Calu3 (cell line): Measurements from ENCODE around the gene CCN5. TPM values are rescaled to one million over a fixed set of nuclear protein-coding genes. Genes with fewer than 3 reads are reported as not detected.

Experiments
- BruUV-seq: library from RNA; stranded (reverse); fragments of 400-500 nt; replicated peaks from 2 replicates; lab custom pipeline; 2021; lab: Mats Ljungman, UMichigan
- CTCF ChIA-PET: fragments of 300-600 bp; sonication (Branson Sonifier 250); formaldehyde crosslinking; loops from one replicate; lab custom pipeline; 2022; ENCODE audit warnings: antibody characterized with exemption; lab: Charles Lee
- DNase-seq: peaks from one replicate; pipeline ENCODE4 v3.0.0; 2022
- H3K27ac Mint-ChIP-seq: one replicate; pipeline ENCODE4 v1.8.0; 2022; ENCODE audit warnings: mixed read lengths; ENCODE audit not compliant: unreplicated experiment
- H3K27me3 Mint-ChIP-seq: one replicate; pipeline ENCODE4 v1.8.0; 2022; ENCODE audit warnings: mixed read lengths; ENCODE audit not compliant: unreplicated experiment
- H3K36me3 Mint-ChIP-seq: one replicate; pipeline ENCODE4 v1.8.0; 2022; ENCODE audit warnings: mild to moderate bottlenecking, moderate library complexity, mixed read lengths; ENCODE audit not compliant: insufficient read depth, unreplicated experiment
- H3K4me1 Mint-ChIP-seq: one replicate; pipeline ENCODE4 v1.8.0; 2022; ENCODE audit warnings: mild to moderate bottlenecking, low read depth, mixed read lengths; ENCODE audit not compliant: unreplicated experiment
- H3K4me3 Mint-ChIP-seq: one replicate; pipeline ENCODE4 v1.8.0; 2022; ENCODE audit warnings: mild to moderate bottlenecking, low read depth, moderate library complexity, mixed read lengths; ENCODE audit not compliant: unreplicated experiment
- H3K9me3 Mint-ChIP-seq: one replicate; pipeline ENCODE4 v1.8.0; 2022; ENCODE audit warnings: low read depth, mixed read lengths; ENCODE audit not compliant: unreplicated experiment
- CTCF ChIP-seq: fragments of 200-600 bp; IDR thresholded peaks from one replicate; pipeline ENCODE4 v1.8.0; 2022; ENCODE audit warnings: antibody characterized with exemption; ENCODE audit not compliant: unreplicated experiment
- intact Hi-C: fragments of 100-400 bp; cut with micrococcal nuclease; formaldehyde crosslinking; loops from one replicate; pipeline ENCODE4 v1.10.0; 2022; ENCODE audit not compliant: unreplicated experiment
- total RNA-seq: library from RNA; stranded (reverse); gene quantifications from 2 replicates; pipeline ENCODE4 v1.2.3, GENCODE V29; 2022

CCN5 gene
- total RNA-seq, 1 experiment from 2014 or later, result 0.94 TPM

- CTCF ChIA-PET, result interaction anchor here (3.0 to 7.8 kb wide), 3 partner anchors 11 to 44 kb away, joined by 7 to 131 read pairs (median 12); partner anchors contain the start of gene CCN5
- H3K27ac Mint-ChIP-seq, result peak overlapping the region; percentile 84
- H3K4me1 Mint-ChIP-seq, result peaks cover 63% of the 10 kb centered on the region
- no TSS peak for BruUV-seq
- DNase-seq, result no peak
- TF ChIP-seq CTCF, result no peak
- no peaks in the 10 kb centered on the region for H3K9me3 Mint-ChIP-seq
- H3K36me3 Mint-ChIP-seq, result peaks cover 12% of the 10 kb centered on the region
- intact Hi-C loops, result no loop called here
- H3K27me3 Mint-ChIP-seq, result no peaks in the 10 kb centered on the region
- H3K4me3 Mint-ChIP-seq, result no peak overlapping the region
Observed at GRCh38 chr20:44727651-44728050, 12.5 kb downstream of the CCN5 start.

- CTCF ChIA-PET, result interaction anchor here (0.6 to 7.8 kb wide), 8 partner anchors 10 to 63 kb away, joined by 3 to 131 read pairs (median 7); partner anchors contain the start of gene CCN5
- Mint-ChIP-seq H3K27me3 (no peaks in the 10 kb centered on the region), H3K4me3 (peak overlapping the region; percentile 49)
Observed at GRCh38 chr20:44728801-44729443, 13.8 kb downstream of the CCN5 start.

GRCh38 chr20:44730441-44730840 is 15.3 kb downstream of the CCN5 start:
- intact Hi-C loops, result loop anchor here (2.0 to 10.0 kb wide), 2 partner anchors 38 to 516 kb away; partner anchors contain the start of gene OSER1
- H3K27me3 Mint-ChIP-seq, result no peaks in the 10 kb centered on the region
- H3K4me1 Mint-ChIP-seq, result peaks cover 78% of the 10 kb centered on the region
- no peak for TF ChIP-seq CTCF
- H3K36me3 Mint-ChIP-seq, result peaks cover 20% of the 10 kb centered on the region
- peak overlapping the region; percentile 84 for H3K27ac Mint-ChIP-seq
- CTCF ChIA-PET, result interaction anchor here (1.1 to 7.8 kb wide), 8 partner anchors 8 to 81 kb away, joined by 3 to 131 read pairs (median 8); partner anchors contain the start of gene CCN5
- H3K4me3 Mint-ChIP-seq, result no peak overlapping the region
- no peaks in the 10 kb centered on the region for H3K9me3 Mint-ChIP-seq
- peak; percentile 76 for DNase-seq
- no TSS peak for BruUV-seq

More at GRCh38 chr20:44728801-44729443, 13.8 kb downstream of the CCN5 start:
- TF ChIP-seq CTCF, result no peak
- H3K27ac Mint-ChIP-seq, result peak overlapping the region; percentile 84
- H3K4me1 Mint-ChIP-seq, result peaks cover 63% of the 10 kb centered on the region
- intact Hi-C loops, result no loop called here
- BruUV-seq, result TSS peak; percentile 97
- peaks cover 20% of the 10 kb centered on the region for H3K36me3 Mint-ChIP-seq
- H3K9me3 Mint-ChIP-seq, result no peaks in the 10 kb centered on the region
- DNase-seq, result peak; percentile 99

DNA sequence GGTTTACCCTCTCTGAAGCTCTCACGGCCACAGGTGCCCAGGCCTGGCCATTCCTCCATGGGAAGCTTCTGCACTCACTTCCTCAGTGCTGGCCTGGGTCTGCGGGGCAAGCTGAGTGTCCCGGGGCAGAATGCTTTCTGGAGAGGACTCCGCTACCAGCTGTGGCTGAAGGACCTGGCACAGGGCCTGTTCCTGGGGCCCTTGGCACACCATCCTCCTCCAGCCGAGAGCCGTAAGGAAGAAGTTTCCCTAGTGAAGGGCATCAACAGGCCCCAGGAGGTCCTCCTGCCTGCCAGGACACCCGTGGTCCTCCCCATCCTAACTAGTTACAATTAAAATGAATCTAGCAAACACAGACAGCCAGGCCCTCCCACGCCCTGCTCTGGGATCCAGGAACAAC is 16.5 kb downstream of the CCN5 start:
- Mint-ChIP-seq H3K27me3 (no peaks in the 10 kb centered on the region), H3K4me3 (peak overlapping the region; percentile 3), H3K4me1 (peaks cover 85% of the 10 kb centered on the region), H3K27ac (peak overlapping the region; percentile 84), H3K9me3 (no peaks in the 10 kb centered on the region), H3K36me3 (peaks cover 28% of the 10 kb centered on the region)
- intact Hi-C loops, result loop anchor here (2.0 to 10.0 kb wide), 2 partner anchors 39 to 517 kb away; partner anchors contain the start of gene OSER1
- BruUV-seq, result no TSS peak
- CTCF ChIA-PET, result interaction anchor here (0.6 to 7.8 kb wide), 5 partner anchors 11 to 313 kb away, joined by 4 to 131 read pairs (median 7); partner anchors contain the start of gene CCN5
- no peak for TF ChIP-seq CTCF
- no peak for DNase-seq
